CD14-positive monocyte (primary cell): ENCODE results near the gene IL16. TPM values are rescaled to one million over a fixed set of nuclear protein-coding genes. Genes with fewer than 3 reads are reported as not detected.
A peak's percentile ranks its signal among the peaks of the same experiment; 100 is the strongest.

Experiments used
- DNase-seq, 3 donors: peaks; one replicate each; pipeline ENCODE4 v3.0.0-alpha.2; 2011 to 2022
- H2AFZ ChIP-seq: 2 replicates; pipeline ENCODE4 v1.6.0; 2012; ENCODE audit warnings: mild to moderate bottlenecking, low read depth, low read length, inconsistent platforms; ENCODE audit not compliant: insufficient read depth, poor library complexity, severe bottlenecking
- H3K27ac ChIP-seq, 2 donors: 1 replicate in 1 of 2; 2 replicates in 1 of 2; pipeline ENCODE4 v1.5.1; 2012 to 2013; ENCODE audit warnings: low read length in 2 of 2, control low read depth in 1 of 2, inconsistent platforms in 1 of 2, low read depth in 1 of 2, mild to moderate bottlenecking in 1 of 2
- H3K27me3 ChIP-seq, 2 donors: one replicate each; pipeline versions ENCODE4 v1.6.0 to v1.6.1; 2011 to 2013; ENCODE audit warnings: low read length in 2 of 2; ENCODE audit not compliant: control insufficient read depth in 2 of 2, insufficient read depth in 2 of 2
- H3K36me3 ChIP-seq, 2 donors: replicated peaks in 1 of 2; 1 replicate in 1 of 2; 2 replicates in 1 of 2; pipeline versions ENCODE4 v1.5.1 to v1.6.1; 2012 to 2013; ENCODE audit warnings: low read length in 2 of 2, control low read depth in 1 of 2, inconsistent platforms in 1 of 2, mild to moderate bottlenecking in 1 of 2; ENCODE audit not compliant: insufficient read depth in 2 of 2, control insufficient read depth in 1 of 2
- H3K4me1 ChIP-seq, 2 donors: 1 replicate in 1 of 2; 2 replicates in 1 of 2; pipeline versions ENCODE4 v1.5.1 to v1.6.1; 2012 to 2013; ENCODE audit warnings: low read length in 2 of 2, control low read depth in 1 of 2, inconsistent platforms in 1 of 2, mild to moderate bottlenecking in 1 of 2, moderate library complexity in 1 of 2; ENCODE audit not compliant: insufficient read depth in 2 of 2, control insufficient read depth in 1 of 2
- H3K4me2 ChIP-seq: replicated peaks from 2 replicates; pipeline ENCODE3; 2012; ENCODE audit warnings: low read length, moderate library complexity, mild to moderate bottlenecking; ENCODE audit not compliant: poor library complexity, severe bottlenecking; ENCODE audit errors: extremely low read depth
- H3K4me3 ChIP-seq, 3 experiments: fragments of 200-600 bp in 1 of 3; sonication (generic) in 1 of 3; replicated peaks in 1 of 3; 1 replicate in 2 of 3; 2 replicates in 1 of 3; pipeline ENCODE4 v1.5.1; 2011 to 2013; ENCODE audit warnings: low read length in 3 of 3, mild to moderate bottlenecking in 3 of 3, control low read depth in 2 of 3, low read depth in 2 of 3, inconsistent platforms in 1 of 3, moderate library complexity in 1 of 3
- H3K79me2 ChIP-seq: 2 replicates; pipeline ENCODE4 v1.6.0; 2012; ENCODE audit warnings: mild to moderate bottlenecking, control low read depth, inconsistent platforms, low read length, moderate library complexity; ENCODE audit not compliant: insufficient read depth
- H3K9ac ChIP-seq: 2 replicates; pipeline ENCODE4 v1.6.0; 2017; ENCODE audit warnings: low read length, mild to moderate bottlenecking; ENCODE audit not compliant: insufficient read depth, poor library complexity, severe bottlenecking
- H3K9me3 ChIP-seq, 2 donors: replicated peaks in 1 of 2; 1 replicate in 1 of 2; 2 replicates in 1 of 2; pipeline versions ENCODE4 v1.5.1 to v1.6.1; 2012 to 2013; ENCODE audit warnings: low read length in 2 of 2, control low read depth in 1 of 2; ENCODE audit not compliant: control insufficient read depth in 1 of 2, insufficient read depth in 1 of 2
- H4K20me1 ChIP-seq: 2 replicates; pipeline ENCODE4 v1.6.0; 2012; ENCODE audit warnings: mild to moderate bottlenecking, low read length, control low read depth, moderate library complexity; ENCODE audit not compliant: insufficient read depth
- H3K27ac Mint-ChIP-seq, 7 donors: one replicate each; pipeline ENCODE4 v1.8.0; 2020; ENCODE audit warnings: mild to moderate bottlenecking in 7 of 7, mixed read lengths in 7 of 7, moderate library complexity in 6 of 7, inconsistent platforms in 2 of 7
- H3K27me3 Mint-ChIP-seq, 3 donors: one replicate each; pipeline ENCODE4 v1.8.0; 2021 to 2022; ENCODE audit warnings: low read depth in 3 of 3, mild to moderate bottlenecking in 3 of 3, mixed read lengths in 3 of 3, moderate library complexity in 3 of 3, inconsistent platforms in 1 of 3
- H3K36me3 Mint-ChIP-seq, 2 donors: one replicate each; pipeline ENCODE4 v1.8.0; 2020; ENCODE audit warnings: mixed read lengths in 2 of 2, inconsistent platforms in 1 of 2, mild to moderate bottlenecking in 1 of 2
- H3K4me1 Mint-ChIP-seq: one replicate; pipeline ENCODE4 v1.8.0; 2020; ENCODE audit warnings: mild to moderate bottlenecking, mixed read lengths
- H3K4me3 Mint-ChIP-seq, 2 donors: one replicate each; pipeline ENCODE4 v1.8.0; 2020; ENCODE audit warnings: mild to moderate bottlenecking in 2 of 2, mixed read lengths in 2 of 2, moderate library complexity in 1 of 2
- H3K9me3 Mint-ChIP-seq, 7 donors: one replicate each; pipeline ENCODE4 v1.8.0; 2020 to 2022; ENCODE audit warnings: mixed read lengths in 7 of 7, mild to moderate bottlenecking in 6 of 7, moderate library complexity in 6 of 7, inconsistent platforms in 2 of 7
- CTCF ChIP-seq: fragments of 200-600 bp; IDR thresholded peaks from one replicate; pipeline ENCODE4 v1.8.0; 2022; ENCODE audit warnings: antibody characterized with exemption, mild to moderate bottlenecking
- WGBS: methylation state at CpG from one replicate; pipeline ENCODE4 v1.1.5; 2013; ENCODE audit warnings: missing lambda C conversion rate; ENCODE audit not compliant: insufficient coverage; 5-methylcytosine and 5-hydroxymethylcytosine counted together
- intact Hi-C, 2 donors: fragments of 100-400 bp; cut with micrococcal nuclease; formaldehyde crosslinking; loops; one replicate each; pipeline versions ENCODE4 v1.15.0 to v1.15.1; 2023
- polyA plus RNA-seq, 3 donors: library from polyadenylated mRNA; depleted of rRNA in 1 of 3; unstranded in 2 of 3; stranded (reverse) in 1 of 3; fragments of 300-500 nt in 2 of 3; fragments of >200 nt in 1 of 3; fragmentation: Illumina TruSeq in 2 of 3; gene quantifications; 1 replicate in 2 of 3; 2 replicates in 1 of 3; pipeline ENCODE4 v1.2.3, GENCODE V29; 2012 to 2021

Gene IL16
- polyA plus RNA-seq, 3 donors = 64.8 to 95.1 (median 71.5) TPM

GRCh38 chr15:81308260-81308659 lies 111.6 kb downstream of the IL16 start:
- 100% methylated on average over 2 of the region's 2 CpGs for WGBS
- Histone ChIP-seq H3K27ac (peak overlapping the region in 1 of 2 donors; percentile 97), H3K4me2 (no peak overlapping the region), H3K79me2 (peaks cover 39% of the 10 kb centered on the region), H3K9ac (no peak overlapping the region), H2AFZ (no peak overlapping the region), H3K27me3 (no peaks in the 10 kb centered on the region), H4K20me1 (peaks cover 85% of the 10 kb centered on the region), H3K9me3 (no peaks in the 10 kb centered on the region), H3K4me3 (no peak overlapping the region), H3K36me3 (peaks cover 65 to 70% of the 10 kb centered on the region in 2 donors), H3K4me1 (peaks cover 57 to 66% of the 10 kb centered on the region in 2 donors)
- Mint-ChIP-seq H3K27ac (peak overlapping the region in 5 of 7 donors; percentile 51 to 99 (median 94)), H3K36me3 (peaks cover 86 to 92% of the 10 kb centered on the region in 2 donors), H3K4me3 (no peak overlapping the region), H3K4me1 (peaks cover 67% of the 10 kb centered on the region), H3K27me3 (peaks cover 0 to 2% (median 0%) of the 10 kb centered on the region in 3 donors), H3K9me3 (peaks cover 0 to 3% (median 0%) of the 10 kb centered on the region in 7 donors)
- TF ChIP-seq CTCF = no peak
- no peak for DNase-seq
- intact Hi-C loops = loop anchor here in 1 of 2 donors (10.0 kb wide), 1 partner anchor 1333 kb away; the partner anchor contains the start of gene BCL2A1

- intact Hi-C loops = loop anchor here in 1 of 2 donors (2.0 to 10.0 kb wide), 2 partner anchors 15 to 1335 kb away; partner anchors contain the start of gene BCL2A1
- peaks cover 39% of the 10 kb centered on the region for H3K79me2 ChIP-seq
- TF ChIP-seq CTCF = no peak
- peaks cover 75 to 87% of the 10 kb centered on the region in 2 donors for H3K36me3 Mint-ChIP-seq
- peaks cover 46 to 55% of the 10 kb centered on the region in 2 donors for H3K4me1 ChIP-seq
- peak overlapping the region; percentile 94 to 99 (median 98) for H3K27ac Mint-ChIP-seq
- H3K27ac ChIP-seq = peak overlapping the region; percentile 86 to 97
- H3K9me3 Mint-ChIP-seq = peaks cover 0 to 3% (median 0%) of the 10 kb centered on the region in 7 donors
- peaks cover 59% of the 10 kb centered on the region for H3K4me1 Mint-ChIP-seq
- no peaks in the 10 kb centered on the region for H3K9me3 ChIP-seq
- no peaks in the 10 kb centered on the region for H3K27me3 ChIP-seq
- H3K27me3 Mint-ChIP-seq = no peaks in the 10 kb centered on the region
- H3K9ac ChIP-seq = no peak overlapping the region
- DNase-seq = no peak
- WGBS = 100% methylated on average over 4 of the region's 8 CpGs
- no peak overlapping the region for H2AFZ ChIP-seq
- no peak overlapping the region for H3K4me3 Mint-ChIP-seq
- H3K36me3 ChIP-seq = peaks cover 55 to 58% of the 10 kb centered on the region in 2 donors
- H3K4me3 ChIP-seq = no peak overlapping the region
- no peak overlapping the region for H3K4me2 ChIP-seq
- H4K20me1 ChIP-seq = peaks cover 73% of the 10 kb centered on the region
Observed at GRCh38 chr15:81309647-81310450, 113.2 kb downstream of the IL16 start.
